Activated CD4-positive, alpha-beta T cell treated with anti-CD3 and anti-CD28 coated beads, Interleukin-2, amount 50 U/mL, for 4 hours (primary cell): ENCODE measurements around the gene SLC15A5.

Experiments used
- DNase-seq, 2 experiments: peaks; one replicate each; pipeline ENCODE4 v3.0.0-alpha.2; 2020

SLC15A5 gene

GRCh38 chr12:16277585-16277984 lies at the start of gene SLC15A5:
TSS of gene SLC15A5 (minus strand) at chr12:16277685. CDS start at chr12:16277685, 0 bp downstream.
- DNase-seq, result no peak

DNA sequence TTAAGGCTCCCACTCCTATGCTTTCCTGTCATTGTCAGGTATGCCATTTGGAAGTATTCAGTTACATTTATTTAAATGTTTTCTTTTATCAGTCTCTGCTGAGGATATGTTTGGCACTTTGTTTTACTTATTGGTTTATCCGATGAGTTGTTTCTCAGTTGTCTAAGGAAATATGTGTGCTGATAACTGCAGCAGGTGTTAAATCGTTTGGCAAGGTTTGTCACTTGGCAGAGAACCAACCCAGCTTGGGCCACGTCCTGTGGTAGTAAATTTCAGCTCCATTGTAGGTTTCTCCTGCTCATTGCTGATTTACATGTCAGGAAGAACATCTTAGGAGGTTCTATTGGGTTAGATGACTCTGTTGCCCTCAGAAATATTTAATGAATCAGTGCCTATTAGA lies 47.9 kb upstream of the SLC15A5 start:
- no peak for DNase-seq

GRCh38 chr12:16324772-16325171 lies 47.3 kb upstream of the SLC15A5 start:
- DNase-seq, result no peak

DNA sequence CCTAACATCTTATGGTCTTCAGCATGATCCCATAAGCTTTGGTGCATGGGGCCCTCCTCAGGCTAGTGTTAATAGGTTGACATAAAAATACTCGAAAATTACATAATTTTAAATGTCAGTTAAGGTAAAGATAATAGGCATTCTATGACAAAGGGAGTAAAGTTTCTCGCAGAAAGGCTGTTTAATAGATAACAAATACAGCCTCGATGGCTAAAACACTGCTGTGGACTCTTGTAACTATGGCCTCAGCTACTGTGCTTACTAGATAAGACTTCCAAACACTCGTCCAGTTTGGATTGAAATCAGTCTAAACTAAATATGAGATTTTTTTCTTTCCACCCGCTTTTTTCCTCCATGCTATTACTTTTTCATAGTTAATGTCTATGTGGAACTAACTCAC lies 46.8 kb upstream of the SLC15A5 start:
- DNase-seq, result no peak

DNA sequence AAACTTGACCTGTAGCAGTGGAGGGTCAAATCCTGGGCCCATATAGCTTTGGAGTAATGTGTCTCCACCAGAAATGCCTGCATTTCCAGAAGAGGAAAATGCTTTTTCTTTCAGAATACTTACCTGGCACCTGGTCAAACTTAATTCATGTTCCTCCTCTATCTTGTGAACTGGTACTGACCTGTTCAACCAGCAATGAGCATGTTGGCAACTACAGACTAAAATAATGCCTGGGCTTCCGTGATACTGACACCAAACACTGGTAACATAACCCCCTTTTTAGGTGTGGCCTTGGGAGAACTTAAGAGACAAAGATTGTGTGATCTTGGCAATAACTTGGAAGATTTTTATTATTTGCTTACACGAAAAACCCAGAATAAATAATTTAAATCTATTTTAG lies 46.2 kb upstream of the SLC15A5 start:
- DNase-seq, result no peak

GRCh38 chr12:16323010-16323409 lies 45.5 kb upstream of the SLC15A5 start:
- no peak for DNase-seq

GRCh38 chr12:16310934-16311333 lies 33.4 kb upstream of the SLC15A5 start:
- DNase-seq, result no peak

DNA sequence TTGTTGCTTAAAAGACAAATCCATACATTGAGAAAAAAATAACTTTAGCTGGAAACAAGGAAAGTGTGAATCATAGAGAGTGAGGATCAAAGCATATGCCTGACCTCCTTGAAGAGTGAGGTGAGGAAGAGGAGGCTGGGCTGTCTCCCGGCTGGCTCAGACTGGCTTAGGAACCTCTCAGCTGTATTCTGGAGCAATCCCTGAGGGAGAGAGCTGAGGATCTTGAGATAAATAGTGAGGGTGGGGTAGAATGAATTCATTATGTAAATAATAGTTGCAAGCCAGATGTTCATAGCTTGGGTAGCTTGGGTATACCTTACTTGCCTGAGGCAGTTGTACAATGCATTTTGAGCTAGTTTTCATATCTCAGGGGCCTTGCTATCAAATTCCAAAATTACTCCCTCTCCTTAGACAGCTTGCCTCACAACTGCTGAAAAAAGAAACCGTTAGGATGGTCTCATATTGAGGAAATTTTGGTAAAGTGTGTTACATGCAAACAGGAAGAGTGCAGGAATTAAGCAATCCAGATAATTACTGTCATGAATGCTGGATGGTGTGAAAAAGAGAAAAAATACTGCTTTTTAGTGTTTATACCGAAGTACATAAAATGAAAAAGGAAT lies 30.5 kb upstream of the SLC15A5 start:
- no peak for DNase-seq

- DNase-seq, result no peak
These were observed 26.5 kb upstream of the SLC15A5 start for GRCh38 chr12:16303939-16304338.

DNA sequence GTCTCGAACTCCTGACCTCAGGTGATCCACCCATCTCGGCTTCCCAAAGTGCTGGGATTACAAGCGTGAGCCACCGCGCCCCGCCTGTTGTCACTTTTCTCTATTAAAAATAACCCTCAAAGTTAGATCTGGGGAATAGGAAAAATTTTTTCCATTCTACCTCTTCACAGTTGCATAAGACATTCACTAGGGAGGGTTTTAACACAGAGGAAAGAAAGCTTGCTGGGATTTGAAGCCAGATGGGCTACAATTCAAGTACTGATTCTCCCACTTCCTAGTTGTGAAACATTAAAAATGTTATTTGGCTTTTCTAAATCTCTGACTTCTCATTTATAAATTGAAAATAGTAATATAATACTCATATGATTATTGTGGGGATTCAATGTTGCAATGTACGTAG lies 23.3 kb upstream of the SLC15A5 start:
- no peak for DNase-seq

DNA sequence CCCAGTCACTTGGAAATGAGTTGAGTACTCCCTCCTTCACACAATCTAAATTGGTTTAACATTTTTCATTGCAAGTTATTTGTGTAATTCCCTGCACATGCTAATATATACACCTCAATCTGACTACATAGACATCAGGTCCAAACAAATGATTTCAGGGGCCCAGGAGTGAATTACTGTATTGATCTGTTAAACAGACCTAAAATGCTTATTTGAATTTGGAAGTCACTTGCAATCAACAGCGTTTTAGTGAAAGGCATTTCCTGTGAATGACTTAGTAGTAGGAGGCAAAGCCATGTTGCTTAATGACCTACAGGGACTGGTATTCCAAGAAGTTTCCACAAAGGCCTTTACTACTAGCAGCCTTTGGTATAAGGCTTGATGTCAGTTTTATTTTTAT lies 22.6 kb upstream of the SLC15A5 start:
- no peak for DNase-seq

- DNase-seq, result no peak
These were observed 21.9 kb upstream of the SLC15A5 start for GRCh38 chr12:16299403-16299802.

- DNase-seq, result no peak
These were observed 20.0 kb upstream of the SLC15A5 start for GRCh38 chr12:16297521-16297920.

DNA sequence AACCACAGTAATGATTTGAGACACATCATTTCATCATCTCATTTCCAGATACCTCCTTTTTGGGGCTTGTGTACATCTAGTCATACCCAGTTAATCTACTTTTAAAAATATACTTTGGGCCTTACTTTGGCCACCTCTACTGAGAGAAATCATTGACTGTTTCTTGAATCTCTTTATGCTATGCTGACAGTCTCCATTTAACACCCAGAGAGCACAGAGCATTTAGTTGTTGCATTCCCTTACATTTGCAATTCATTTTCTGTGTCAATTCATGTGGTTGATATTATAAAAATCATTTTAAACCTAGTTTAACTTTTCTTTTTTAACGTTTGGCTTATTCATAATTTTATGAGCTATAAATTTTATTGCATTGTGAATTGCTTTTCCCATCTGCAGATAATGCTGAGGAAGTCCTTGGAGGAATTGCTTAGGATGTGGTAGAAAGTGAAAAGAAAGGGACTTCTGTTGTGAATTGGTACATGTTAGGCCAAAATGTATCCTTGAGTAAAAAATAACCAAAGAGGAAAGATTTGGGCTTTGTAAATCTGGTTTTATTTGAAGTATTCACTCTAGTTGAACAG lies 17.0 kb upstream of the SLC15A5 start:
- no peak for DNase-seq

DNA sequence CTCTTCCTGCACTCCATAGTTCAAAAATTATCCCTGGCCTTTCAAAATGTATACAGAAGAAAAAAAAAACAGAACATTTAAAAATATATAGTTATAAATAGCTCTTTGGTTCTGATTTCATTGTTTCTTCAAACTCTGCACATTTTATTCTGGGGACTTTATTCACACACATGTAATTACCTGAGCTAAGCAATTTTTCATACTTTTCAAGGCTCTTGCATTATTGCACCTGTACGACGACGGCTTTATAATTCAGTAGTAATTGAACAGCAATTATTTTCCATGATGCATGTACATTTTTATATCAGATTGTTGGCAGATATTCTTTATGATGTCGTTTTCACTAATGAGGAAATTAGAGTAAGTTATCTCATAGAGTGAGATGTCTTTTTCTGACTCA lies 13.5 kb upstream of the SLC15A5 start:
- no peak for DNase-seq

- no peak for DNase-seq
These were observed 8.1 kb upstream of the SLC15A5 start for GRCh38 chr12:16285586-16285985.

DNA sequence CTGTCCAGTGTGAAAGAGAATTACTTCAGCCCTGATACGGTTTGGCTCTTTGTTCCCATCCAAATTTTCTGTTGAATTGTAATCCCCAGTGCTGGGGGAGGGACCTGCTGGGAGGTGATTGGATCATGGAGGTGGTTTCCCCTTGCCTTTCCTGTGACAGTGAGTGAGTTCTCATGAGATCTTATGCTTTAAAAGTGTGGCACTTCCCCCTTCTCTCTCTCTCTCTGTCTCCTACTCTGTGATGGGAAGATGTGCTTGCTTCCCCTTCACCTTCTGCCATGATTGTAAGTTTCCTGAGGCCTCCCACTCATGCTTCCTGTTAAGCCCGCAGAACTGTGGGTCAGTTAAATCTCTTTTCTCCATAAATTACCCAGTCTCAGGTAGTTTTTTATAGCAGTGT lies 5.5 kb upstream of the SLC15A5 start:
- DNase-seq, result no peak

DNA sequence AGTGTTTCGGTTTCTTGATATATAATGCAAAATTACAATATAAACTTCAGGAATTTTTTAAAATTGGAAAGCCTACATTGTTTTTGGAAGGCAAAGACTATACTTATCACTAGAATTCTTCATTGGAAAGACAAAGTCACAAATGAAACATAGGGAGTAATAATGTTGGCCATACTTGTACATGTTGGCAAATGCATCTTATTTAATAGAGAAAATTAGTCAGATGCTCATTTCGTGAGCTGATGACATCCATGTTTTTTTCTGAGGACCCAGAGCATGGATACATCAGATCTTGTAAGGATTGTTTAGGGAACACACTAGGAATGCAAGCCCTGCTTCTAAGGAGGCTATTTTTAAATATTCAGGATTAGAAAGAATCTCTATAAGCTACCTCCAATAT lies 4.6 kb upstream of the SLC15A5 start:
- DNase-seq, result no peak

DNA sequence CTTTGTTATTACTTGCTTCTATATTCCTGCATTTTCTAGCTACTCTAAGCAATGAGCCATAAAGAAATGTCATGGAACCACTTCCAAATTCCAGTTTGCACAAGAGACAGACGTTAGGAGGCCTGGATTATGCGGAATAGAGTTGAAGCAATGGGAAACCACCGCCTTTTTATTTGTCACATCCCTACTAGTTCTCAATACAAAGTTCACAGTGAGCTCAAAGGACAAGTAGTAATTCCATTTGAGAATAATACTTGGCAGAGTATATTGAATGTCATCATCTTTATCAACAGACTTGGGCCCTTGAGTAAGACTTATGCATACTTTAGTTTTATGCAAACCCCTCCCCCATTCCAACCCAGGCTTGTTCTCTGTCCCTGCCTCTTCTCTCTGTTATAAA lies 3.7 kb upstream of the SLC15A5 start:
- no peak for DNase-seq

DNA sequence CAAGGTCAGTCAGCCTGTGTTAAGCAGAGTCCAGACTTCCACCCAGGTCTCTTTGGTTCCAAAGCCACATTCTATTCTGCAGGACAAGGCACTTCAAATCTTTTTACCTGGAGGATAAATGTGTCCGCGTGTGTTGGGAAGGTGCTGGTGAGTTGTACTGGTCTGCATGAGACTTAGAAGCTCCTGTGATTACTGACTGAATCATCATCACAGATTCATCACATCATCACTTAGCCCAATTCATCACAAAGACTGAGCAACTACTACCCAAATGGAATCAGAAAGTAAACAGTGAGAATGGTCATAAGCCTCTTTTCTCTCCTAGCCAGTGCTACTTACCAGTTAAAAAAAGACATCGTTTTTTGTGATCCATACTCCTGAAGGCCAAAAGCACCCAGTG lies 5.3 kb downstream of the SLC15A5 start:
- no peak for DNase-seq

GRCh38 chr12:16271062-16271461 lies 6.4 kb downstream of the SLC15A5 start:
- DNase-seq, result no peak

DNA sequence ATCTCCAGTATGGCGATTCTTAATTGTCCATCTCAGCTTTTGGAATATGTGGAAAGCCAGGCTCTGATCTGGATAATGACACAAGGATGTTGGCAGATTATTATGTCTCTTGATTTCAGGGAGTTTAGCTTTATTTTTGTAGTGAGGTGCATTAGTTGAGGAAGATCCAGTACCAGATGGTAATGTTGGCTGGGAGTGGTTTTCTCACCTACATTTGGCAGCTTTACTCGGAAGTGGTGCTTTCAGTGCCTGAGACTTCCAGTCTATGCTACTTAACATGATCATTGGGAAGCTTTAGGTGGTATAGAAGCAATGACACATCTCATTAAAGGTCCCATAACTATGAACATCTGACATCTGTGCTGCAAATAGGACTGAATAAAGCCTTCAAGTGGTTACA lies 7.5 kb downstream of the SLC15A5 start:
- DNase-seq, result no peak

GRCh38 chr12:16266085-16266484 lies 11.4 kb downstream of the SLC15A5 start:
- no peak for DNase-seq

DNA sequence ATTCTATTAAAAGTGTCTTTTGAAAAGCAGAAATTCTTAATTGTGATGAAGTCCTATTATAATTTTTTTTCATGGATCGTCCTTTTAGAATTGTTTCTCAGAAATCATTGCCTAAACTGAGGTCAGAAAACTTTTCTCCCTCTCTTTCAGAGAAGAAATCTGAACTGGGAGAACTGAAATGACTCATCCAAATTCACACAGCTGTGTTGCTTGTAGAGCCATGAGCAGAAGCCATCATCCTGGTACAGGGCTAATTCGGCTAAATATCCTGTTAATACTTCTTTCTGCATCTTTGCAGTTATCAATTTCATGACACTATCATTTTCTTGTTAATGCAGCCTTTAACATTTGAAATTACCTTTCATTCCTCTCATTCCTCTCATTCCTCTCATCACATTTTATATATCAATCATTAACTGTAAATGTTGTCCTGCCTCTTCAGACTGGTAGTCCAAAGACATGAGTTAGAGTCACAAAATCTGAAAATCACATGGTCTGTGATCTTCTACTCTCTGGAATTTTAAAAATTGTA lies 15.5 kb downstream of the SLC15A5 start:
- no peak for DNase-seq

DNA sequence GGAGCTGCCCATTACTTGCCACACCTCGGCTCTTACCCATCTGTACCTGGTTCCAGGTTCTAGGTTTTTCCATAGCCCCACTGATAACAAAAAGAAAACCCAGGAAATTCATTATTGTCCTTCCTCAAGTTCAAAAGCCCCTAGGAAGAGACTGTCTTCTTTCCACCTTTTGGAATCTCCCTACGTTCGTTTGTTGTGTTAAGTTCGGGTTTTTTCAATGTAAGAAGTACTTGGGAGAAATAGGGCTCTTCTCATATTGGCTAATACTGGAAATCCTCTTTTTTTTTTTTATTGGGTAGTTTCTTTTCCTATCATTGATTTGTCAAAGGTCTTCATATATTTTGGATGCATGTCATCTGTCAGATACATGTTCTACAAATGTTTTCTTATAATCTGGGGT lies 17.3 kb downstream of the SLC15A5 start:
- no peak for DNase-seq
